ENCODE results near the gene MELTF.

Gene MELTF

GRCh38 chr3:196994056-196994455, 35.6 kb downstream of the MELTF start:
- no peak for DNase-seq (ENCODE audit: low read depth)

DNA sequence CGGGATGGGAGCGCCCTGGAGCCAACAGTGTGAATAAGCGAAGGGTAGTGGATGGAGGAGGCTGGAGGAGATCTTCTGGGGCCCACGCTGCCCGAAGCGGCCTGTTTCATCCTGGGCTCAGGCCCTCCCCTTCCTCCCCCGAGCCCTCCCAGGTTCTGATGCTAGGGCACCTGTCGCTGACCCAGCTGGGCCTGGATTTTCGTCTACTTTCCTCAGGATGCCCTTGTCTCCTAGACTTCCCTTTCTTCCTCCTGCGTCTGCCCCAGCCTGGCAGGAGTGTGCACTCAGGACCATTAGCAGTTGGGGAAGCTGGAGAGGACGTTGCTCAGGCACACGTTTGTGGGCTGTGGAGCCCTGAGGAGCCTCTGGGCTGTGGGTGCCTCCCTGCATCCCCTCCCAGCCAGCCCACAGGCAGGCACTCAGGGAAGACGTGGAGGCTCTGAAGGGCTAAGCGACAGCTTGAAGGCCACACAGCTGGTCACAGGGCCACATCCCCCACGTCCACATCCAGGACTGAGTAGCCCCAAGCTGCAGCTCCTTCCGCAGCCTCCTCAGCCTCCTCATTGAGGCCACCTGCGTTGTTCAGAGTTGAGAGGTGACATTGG, 37.1 kb downstream of the MELTF start:
- DNase-seq (ENCODE audit: low read depth): no peak

DNA sequence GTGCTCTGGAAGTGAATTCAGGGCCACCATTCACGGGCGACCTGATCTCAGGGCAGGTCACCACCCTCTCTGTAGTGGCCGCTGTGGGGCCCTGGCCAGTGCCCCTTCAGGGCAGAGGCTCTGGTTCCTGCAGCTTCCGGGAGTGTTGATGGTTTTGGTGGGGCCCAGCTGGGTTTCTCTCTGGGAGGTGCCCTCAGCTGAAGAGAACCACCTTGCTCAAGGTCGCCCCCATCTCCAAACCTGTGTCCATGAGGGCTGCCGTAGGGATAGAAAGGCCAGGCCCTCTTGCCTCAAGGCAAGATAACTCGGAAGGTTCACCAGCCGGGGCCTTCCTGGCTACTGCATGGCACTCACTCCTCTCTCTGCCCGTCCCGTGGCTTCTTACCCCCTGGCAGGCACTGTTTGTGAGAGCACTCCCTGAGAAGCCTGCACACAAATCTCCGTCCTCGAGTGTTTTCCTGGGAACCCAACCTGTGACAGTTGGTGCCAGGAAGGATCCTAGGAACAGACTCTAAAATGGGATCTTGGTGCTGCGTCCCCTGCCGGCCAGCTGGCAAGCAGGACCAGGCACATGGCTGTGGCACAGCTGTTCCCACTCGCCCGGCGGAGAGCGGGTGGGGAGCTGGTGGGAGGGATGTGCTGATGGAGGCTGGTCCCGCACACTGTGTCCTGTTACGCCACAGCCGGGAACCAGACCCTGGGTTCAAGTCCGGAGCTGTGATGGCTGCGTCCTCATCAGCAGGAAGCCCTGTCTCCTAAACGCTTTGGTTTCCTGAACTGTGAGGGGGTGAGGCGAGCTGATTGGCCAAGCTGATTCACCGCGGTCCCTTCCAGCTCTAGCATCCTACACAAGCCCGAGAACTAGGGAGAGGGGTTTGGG, 37.8 kb downstream of the MELTF start:
- DNase-seq (ENCODE audit: low read depth): no peak

GRCh38 chr3:196990601-196991007, 39.0 kb downstream of the MELTF start:
- DNase-seq (ENCODE audit: low read depth): no peak

GRCh38 chr3:196989721-196990262, 39.8 kb downstream of the MELTF start:
- no peak for DNase-seq (ENCODE audit: low read depth)

DNA sequence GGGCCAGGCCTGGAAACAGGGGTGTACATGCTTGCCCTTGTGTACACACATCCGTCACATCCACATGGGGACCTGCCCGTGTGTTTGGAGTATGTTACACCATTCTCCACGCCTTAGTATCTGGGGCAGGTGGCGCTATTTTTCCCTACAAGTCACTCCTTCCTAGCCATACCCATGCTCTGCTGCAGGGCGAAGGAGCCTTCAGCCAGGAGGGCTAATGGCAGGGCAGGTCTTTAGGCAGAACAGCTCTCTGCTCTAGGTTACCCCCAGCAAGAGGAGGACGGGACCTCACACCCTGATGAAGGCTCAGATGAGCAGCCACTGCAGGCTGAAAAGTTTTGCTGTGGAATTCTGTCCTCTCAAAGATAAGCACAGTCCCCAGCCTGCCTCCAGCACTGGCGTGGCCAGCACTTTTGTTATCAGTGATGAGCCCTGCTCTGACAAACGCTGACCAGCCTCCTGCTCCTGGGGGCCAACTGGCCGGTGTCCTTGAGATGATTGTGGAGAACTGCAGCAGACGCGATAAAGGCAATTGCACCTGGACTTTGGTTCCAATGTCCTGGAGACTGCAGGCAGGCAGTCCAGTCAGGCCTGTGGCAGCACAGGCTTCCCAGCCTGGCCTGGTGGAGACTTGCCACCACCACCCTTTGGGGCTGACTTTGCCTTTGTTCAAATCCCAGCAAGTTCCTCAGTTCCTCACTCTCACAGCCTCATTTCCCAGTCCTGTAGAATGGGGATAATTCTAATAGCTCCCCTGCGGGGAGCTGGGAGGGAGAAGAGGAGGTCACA, 41.2 kb downstream of the MELTF start:
- no peak for DNase-seq (ENCODE audit: low read depth)

- DNase-seq (ENCODE audit: low read depth): no peak
These were observed 42.6 kb downstream of the MELTF start for GRCh38 chr3:196987022-196987421.

DNA sequence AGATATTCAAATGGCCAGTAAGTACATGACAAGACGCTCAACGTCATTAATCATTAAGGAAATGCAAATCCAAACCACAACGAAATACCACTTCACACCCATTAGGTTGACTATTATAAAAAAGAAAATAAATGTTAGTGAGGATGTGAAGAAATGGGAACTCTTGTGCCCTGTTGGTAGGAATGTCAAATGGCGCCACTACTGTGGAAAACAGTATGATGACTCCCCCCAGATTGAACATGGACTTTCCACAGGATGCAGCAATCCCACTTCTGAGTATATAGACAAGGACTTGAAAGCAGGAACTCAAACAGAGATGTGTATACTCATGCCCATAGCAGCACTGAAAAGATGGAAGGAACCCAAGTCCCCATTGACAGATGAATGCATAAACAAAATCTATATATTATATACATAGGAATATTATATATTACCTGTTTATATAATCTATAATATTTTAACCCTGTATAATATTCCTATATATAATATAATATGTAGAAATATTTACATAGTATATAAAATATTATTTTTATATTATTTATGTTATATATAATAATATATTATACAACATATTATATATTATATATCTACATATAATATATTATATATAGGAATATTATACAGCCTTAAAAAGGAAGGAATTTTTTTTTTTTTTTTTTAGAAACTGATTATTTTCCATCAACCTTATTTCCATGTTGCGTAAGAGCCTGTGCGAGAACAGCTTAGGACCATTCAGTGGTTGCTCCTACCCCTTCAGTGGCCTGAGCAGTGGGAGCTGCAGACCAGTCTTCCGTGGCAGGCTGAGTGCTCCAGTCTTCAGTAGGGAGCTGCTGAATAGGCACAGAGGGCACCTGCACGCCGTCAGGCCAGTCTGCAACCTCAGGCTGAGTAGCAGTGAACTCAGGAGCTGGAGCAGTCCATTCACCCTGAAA, 43.4 kb downstream of the MELTF start:
- DNase-seq (ENCODE audit: low read depth): no peak

- DNase-seq (ENCODE audit: low read depth): no peak
These were observed 44.3 kb downstream of the MELTF start for GRCh38 chr3:196985298-196985697.

- DNase-seq (ENCODE audit: low read depth): no peak
These were observed 46.4 kb downstream of the MELTF start for GRCh38 chr3:196983186-196983585.

GRCh38 chr3:196981657-196982056, 48.0 kb downstream of the MELTF start:
- no peak for DNase-seq (ENCODE audit: low read depth)

GRCh38 chr3:196979545-196979944, 50.1 kb downstream of the MELTF start:
- DNase-seq (ENCODE audit: low read depth): peak; percentile 71

DNA sequence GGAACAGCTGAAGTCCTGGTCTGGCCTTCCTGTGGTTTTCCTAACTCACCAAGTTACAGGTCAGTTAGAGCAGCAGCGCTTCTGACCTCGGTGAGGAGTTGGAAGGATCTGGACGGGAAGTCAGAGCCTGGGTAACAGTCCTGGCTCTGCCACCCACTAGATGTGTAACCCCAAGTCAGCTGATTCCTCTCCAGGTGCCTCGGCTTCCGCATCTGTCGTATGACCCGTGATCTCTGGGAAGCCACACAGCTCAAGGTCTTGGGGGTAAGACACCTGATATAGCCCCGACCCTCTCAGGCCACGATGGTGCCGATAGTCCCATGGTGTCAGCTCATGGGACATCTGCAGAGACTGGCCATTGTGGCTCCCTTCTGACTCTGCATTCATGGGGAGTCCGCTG, 52.7 kb downstream of the MELTF start:
- no peak for DNase-seq (ENCODE audit: low read depth)

DNA sequence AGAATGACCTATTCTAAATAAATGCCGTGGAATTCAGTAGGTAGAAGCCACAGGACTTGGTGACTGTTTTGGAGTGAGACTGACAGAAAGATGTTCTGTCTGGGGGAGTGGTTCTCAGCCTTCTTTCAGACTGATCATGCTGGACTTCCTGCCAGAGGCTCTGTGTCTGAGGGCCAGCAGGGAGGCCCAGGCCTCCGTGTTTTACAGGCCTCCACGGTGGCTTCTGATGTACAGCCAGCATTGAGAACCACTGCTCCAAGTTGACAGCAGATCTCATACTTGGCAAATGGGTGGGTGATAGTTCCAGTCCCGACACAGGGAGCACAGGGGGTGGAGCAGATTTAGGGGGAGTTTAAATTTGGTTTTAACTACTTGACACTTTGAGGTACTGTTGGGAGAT, 54.3 kb downstream of the MELTF start:
- no peak for DNase-seq (ENCODE audit: low read depth)

- no peak for DNase-seq (ENCODE audit: low read depth)
These were observed 55.0 kb downstream of the MELTF start for GRCh38 chr3:196974661-196975060.

DNA sequence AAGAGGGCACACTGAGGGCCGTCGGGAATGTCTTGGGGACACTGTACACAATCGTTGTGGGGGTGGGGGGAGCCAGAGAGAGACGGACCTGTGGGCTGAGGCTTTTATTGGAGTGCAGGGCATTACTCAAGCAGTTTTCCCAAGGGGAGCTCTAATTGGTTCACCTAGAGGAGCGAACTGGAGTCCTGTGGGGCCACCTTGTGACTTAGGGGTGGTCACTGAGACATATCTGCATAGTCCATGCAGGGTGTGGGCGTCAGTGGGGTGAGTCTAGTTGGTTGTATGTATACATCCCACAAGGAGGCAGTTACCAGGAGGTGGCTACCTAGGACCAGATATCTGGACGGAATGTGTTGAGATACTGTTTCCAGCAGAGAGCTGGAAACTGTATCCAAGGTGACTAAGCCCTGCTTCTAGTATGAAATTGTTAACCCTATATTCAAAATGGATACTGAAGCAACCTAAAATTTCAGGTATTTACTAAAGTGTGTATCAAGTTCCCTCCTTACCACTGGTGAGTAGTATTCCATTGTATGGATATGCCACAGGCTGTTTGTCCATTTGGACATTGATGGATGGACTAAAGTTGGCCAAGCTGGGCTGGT, 58.4 kb downstream of the MELTF start:
- DNase-seq (ENCODE audit: low read depth): no peak

DNA sequence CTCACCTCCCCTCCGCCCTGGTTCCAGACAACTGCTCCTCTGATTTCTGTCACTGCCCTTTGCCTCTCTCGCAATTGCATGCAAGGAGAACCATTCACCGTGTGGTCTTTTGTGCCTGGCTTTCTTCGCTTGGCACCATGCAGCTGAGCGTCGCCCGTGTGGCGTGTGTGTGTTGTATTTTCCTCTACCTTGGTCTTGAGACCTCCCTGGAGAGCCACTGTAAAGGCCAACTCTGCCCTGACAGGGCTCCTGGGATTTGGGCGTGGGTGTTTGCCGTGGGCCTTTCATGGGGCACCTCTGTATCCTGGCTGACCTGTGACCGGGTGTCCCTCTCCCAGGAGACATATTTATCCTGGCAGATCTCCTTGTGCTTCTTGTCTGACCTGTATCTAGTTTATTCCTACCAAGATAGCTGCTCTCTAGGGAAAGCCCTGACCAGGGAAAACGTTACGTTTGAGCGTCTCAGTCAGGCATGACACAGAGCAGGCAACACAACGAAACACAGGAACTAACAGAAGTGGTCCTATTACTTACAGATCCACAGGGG, 59.0 kb downstream of the MELTF start:
- DNase-seq (ENCODE audit: low read depth): no peak

DNA sequence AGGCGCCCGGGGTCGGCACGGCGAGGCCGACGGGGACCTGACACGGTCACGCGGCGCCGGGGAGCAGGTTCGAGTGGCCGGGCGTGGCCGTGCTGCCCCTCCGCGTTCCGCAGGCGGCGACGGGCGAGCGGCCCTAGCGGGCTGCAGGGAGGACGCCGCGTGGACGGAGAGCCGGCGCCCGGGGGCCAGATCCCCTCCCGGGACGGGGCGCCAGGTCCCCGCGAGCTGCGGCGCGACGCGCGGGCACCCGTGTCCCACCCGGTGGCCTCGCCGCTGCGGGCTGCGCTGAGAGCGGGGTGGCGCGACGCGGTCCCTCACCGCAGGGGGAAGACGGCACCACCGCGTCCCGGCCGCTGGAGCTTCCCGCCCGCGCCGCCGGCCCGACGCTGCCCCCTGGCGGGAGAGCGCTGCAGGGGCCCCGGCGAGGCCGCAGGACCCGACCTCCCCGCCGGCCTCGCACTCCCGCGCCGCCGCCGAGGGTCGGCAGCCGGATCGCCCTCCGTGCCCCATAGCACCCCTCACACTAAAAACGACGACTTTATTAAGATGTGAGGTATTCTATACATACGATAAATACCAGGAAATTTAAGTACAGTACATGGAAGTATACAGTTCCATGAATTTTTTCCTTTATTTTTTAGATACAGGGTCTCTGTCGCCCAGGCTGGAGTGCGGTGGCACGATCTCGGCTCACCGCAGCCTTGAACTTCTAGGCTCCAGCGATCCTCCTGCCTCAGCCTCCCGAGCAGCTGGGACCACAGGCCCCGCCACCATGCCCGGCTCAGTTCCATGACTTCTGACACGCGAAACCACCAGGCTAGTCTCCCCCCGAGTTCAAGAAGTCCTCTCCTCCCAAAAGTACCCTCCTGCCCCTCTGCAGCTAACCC, 59.7 kb downstream of the MELTF start:
- no peak for DNase-seq (ENCODE audit: low read depth)

GRCh38 chr3:196969134-196969659, 60.4 kb downstream of the MELTF start:
- no peak for DNase-seq (ENCODE audit: low read depth)

Measured in stromal cell of bone marrow (primary cell).